Ectodermal cell (in vitro differentiated cells): ENCODE measurements around the gene RETREG1.
A peak's percentile ranks its signal among the peaks of the same experiment; 100 is the strongest.
"Not testable (repeated sequence)": the region's sequence is repeated elsewhere in the genome, so short reads cannot be mapped to it uniquely, and the experiment has no call there.

Experiments
- H3K27ac ChIP-seq: 2 replicates; pipeline ENCODE4 v1.7.0; 2013; ENCODE audit warnings: mild to moderate bottlenecking, low read depth, low read length; ENCODE audit not compliant: insufficient read depth, poor library complexity, severe bottlenecking
- H3K27me3 ChIP-seq: 2 replicates; pipeline ENCODE4 v1.7.0; 2013; ENCODE audit warnings: mild to moderate bottlenecking, low read length; ENCODE audit not compliant: insufficient read depth, control insufficient read depth, poor library complexity, severe bottlenecking
- H3K36me3 ChIP-seq: one replicate; pipeline ENCODE4 v1.7.0; 2013; ENCODE audit warnings: low read length; ENCODE audit not compliant: control insufficient read depth, insufficient read depth
- H3K4me1 ChIP-seq: one replicate; pipeline ENCODE4 v1.7.0; 2013; ENCODE audit warnings: low read length; ENCODE audit not compliant: control insufficient read depth, insufficient read depth
- H3K4me3 ChIP-seq: 2 replicates; pipeline ENCODE4 v1.7.0; 2013; ENCODE audit warnings: low read depth, low read length, control low read depth; ENCODE audit not compliant: insufficient read depth
- H3K9me3 ChIP-seq: 2 replicates; pipeline ENCODE4 v1.7.0; 2013; ENCODE audit warnings: mild to moderate bottlenecking, low read length, moderate library complexity; ENCODE audit not compliant: control insufficient read depth
- WGBS, 2 experiments: methylation state at CpG; one replicate each; pipeline ENCODE4 v1.1.7; 2013; ENCODE audit warnings: missing lambda C conversion rate in 2 of 2; 5-methylcytosine and 5-hydroxymethylcytosine counted together

RETREG1 gene

GRCh38 chr5:16617274-16617968 lies 624 bp upstream of the RETREG1 start:
- H3K36me3 ChIP-seq = no peaks in the 10 kb centered on the region
- H3K27me3 ChIP-seq = peaks cover 51% of the 10 kb centered on the region
- H3K4me3 ChIP-seq = peak overlapping the region; percentile 43
- WGBS, 2 experiments = 26 to 31% methylated on average over 27 of the region's 27 CpGs
- H3K9me3 ChIP-seq = no peaks in the 10 kb centered on the region
- peaks cover 7% of the 10 kb centered on the region for H3K4me1 ChIP-seq
- no peak overlapping the region for H3K27ac ChIP-seq

- peak overlapping the region; percentile 43 for H3K4me3 ChIP-seq
- H3K9me3 ChIP-seq = no peaks in the 10 kb centered on the region
- no peak overlapping the region for H3K27ac ChIP-seq
- H3K36me3 ChIP-seq = no peaks in the 10 kb centered on the region
- H3K27me3 ChIP-seq = peaks cover 51% of the 10 kb centered on the region
- 19% methylated on average over 31 of the region's 31 CpGs for WGBS, 2 experiments
- peaks cover 7% of the 10 kb centered on the region for H3K4me1 ChIP-seq
Observed at GRCh38 chr5:16615741-16616535, 859 bp downstream of the RETREG1 start.

- no peak overlapping the region for H3K27ac ChIP-seq
- H3K9me3 ChIP-seq = no peaks in the 10 kb centered on the region
- WGBS, 2 experiments = 100% methylated on average over 1 of the region's 2 CpGs
- no peaks in the 10 kb centered on the region for H3K36me3 ChIP-seq
- no peak overlapping the region for H3K4me3 ChIP-seq
- H3K4me1 ChIP-seq = peaks cover 7% of the 10 kb centered on the region
- peaks cover 25% of the 10 kb centered on the region for H3K27me3 ChIP-seq
Observed at GRCh38 chr5:16612007-16612406, 4.8 kb downstream of the RETREG1 start.

- peaks cover 13% of the 10 kb centered on the region for H3K27me3 ChIP-seq
- 86 to 100% methylated on average over 1 to 2 of the region's 2 CpGs for WGBS, 2 experiments
- H3K36me3 ChIP-seq, H3K4me1 ChIP-seq, H3K27ac ChIP-seq, H3K4me3 ChIP-seq, H3K9me3 ChIP-seq: not testable (repeated sequence)
Observed at GRCh38 chr5:16610896-16611295, 5.9 kb downstream of the RETREG1 start.

GRCh38 chr5:16609412-16609811 lies 7.4 kb downstream of the RETREG1 start:
- WGBS, 2 experiments = 61 to 62% methylated on average over 9 of the region's 9 CpGs
- H3K4me3 ChIP-seq = no peak overlapping the region
- no peak overlapping the region for H3K27ac ChIP-seq
- no peaks in the 10 kb centered on the region for H3K9me3 ChIP-seq
- peaks cover 1% of the 10 kb centered on the region for H3K27me3 ChIP-seq
- H3K36me3 ChIP-seq = no peaks in the 10 kb centered on the region
- no peaks in the 10 kb centered on the region for H3K4me1 ChIP-seq

- Histone ChIP-seq H3K4me1 (no peaks in the 10 kb centered on the region), H3K36me3 (no peaks in the 10 kb centered on the region), H3K27ac (no peak overlapping the region), H3K9me3 (no peaks in the 10 kb centered on the region), H3K27me3 (no peaks in the 10 kb centered on the region), H3K4me3 (no peak overlapping the region)
- 87% methylated on average over 1 of the region's 1 CpG for WGBS, 2 experiments
Observed at GRCh38 chr5:16606628-16607027, 10.2 kb downstream of the RETREG1 start.

- Histone ChIP-seq H3K36me3 (no peaks in the 10 kb centered on the region), H3K27me3 (no peaks in the 10 kb centered on the region), H3K9me3 (no peaks in the 10 kb centered on the region), H3K4me1 (no peaks in the 10 kb centered on the region), H3K4me3 (no peak overlapping the region), H3K27ac (no peak overlapping the region)
- WGBS, 2 experiments = 78 to 87% methylated on average over 5 to 6 of the region's 6 CpGs
Observed at GRCh38 chr5:16603701-16604100, 13.1 kb downstream of the RETREG1 start.

- no peaks in the 10 kb centered on the region for H3K4me1 ChIP-seq
- no peaks in the 10 kb centered on the region for H3K36me3 ChIP-seq
- no peak overlapping the region for H3K4me3 ChIP-seq
- no peaks in the 10 kb centered on the region for H3K27me3 ChIP-seq
- H3K9me3 ChIP-seq = no peaks in the 10 kb centered on the region
- WGBS, 2 experiments = 85 to 86% methylated on average over 5 of the region's 5 CpGs
- no peak overlapping the region for H3K27ac ChIP-seq
Observed at GRCh38 chr5:16603295-16603694, 13.5 kb downstream of the RETREG1 start.

GRCh38 chr5:16602182-16602581 lies 14.6 kb downstream of the RETREG1 start:
- Histone ChIP-seq H3K9me3 (no peaks in the 10 kb centered on the region), H3K27me3 (no peaks in the 10 kb centered on the region), H3K4me3 (no peak overlapping the region), H3K4me1 (no peaks in the 10 kb centered on the region), H3K27ac (no peak overlapping the region), H3K36me3 (no peaks in the 10 kb centered on the region)
- 59 to 65% methylated on average over 10 of the region's 10 CpGs for WGBS, 2 experiments

GRCh38 chr5:16600946-16601345 lies 15.9 kb downstream of the RETREG1 start:
- WGBS, 2 experiments = 95 to 96% methylated on average over 5 of the region's 5 CpGs
- Histone ChIP-seq H3K27ac (no peak overlapping the region), H3K27me3 (no peaks in the 10 kb centered on the region), H3K4me1 (peaks cover 3% of the 10 kb centered on the region), H3K9me3 (no peaks in the 10 kb centered on the region), H3K36me3 (no peaks in the 10 kb centered on the region), H3K4me3 (no peak overlapping the region)
